ENCODE results near the gene LIN28B.

The LIN28B gene

DNA sequence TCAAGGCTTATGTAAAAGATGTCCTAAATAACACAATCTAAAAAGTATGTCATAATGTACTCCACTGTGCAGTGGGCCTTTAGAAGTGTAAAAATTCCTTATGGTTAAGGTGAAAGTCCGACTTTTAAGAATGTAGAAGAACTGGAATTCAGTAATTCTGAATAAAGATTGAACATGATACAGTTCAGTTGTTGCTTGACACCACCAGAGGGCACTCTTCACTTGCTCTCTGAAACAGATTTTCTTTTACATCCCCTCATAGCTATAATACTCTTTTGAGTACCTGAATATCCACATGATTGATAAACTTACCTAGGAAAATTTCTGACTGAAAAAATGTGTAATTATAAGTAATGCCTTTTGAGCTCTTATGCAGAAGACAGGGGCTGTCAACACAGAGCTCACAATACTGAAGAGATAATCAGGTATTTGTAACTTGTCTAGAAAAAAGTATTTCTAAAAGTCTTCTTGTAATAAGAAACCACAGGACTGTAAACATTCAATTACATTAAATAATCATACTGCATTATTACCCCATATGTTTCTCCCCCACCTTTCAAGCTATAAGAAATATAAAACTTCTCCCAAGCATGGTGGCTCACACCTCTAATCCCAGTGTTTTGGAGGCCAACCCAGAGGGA lies 130.8 kb downstream of the LIN28B start (continued):
- TF ChIP-seq, protein P1, sequence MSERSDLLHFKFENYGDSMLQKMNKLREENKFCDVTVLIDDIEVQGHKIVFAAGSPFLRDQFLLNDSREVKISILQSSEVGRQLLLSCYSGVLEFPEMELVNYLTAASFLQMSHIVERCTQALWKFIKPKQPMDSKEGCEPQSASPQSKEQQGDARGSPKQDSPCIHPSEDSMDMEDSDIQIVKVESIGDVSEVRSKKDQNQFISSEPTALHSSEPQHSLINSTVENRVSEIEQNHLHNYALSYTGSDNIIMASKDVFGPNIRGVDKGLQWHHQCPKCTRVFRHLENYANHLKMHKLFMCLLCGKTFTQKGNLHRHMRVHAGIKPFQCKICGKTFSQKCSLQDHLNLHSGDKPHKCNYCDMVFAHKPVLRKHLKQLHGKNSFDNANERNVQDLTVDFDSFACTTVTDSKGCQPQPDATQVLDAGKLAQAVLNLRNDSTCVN (tag by site-specific recombination; optimal IDR thresholded peaks at IDR 0.05) = no peak
- TF ChIP-seq ZNF350 (tag by site-specific recombination; IDR thresholded peaks at IDR 0.05) (no peak), ZNF660 (tag by site-specific recombination; IDR thresholded peaks at IDR 0.05) (peak; percentile 74), ZEB2 (tag by site-specific recombination; IDR thresholded peaks at IDR 0.05) (0 out of 2 replicates have a peak, but pooled peaks have one; percentile 27), ZNF221 (tag by site-specific recombination; IDR thresholded peaks at IDR 0.05; ENCODE audit: borderline replicate concordance) (no peak), ZNF654 (tag by site-specific recombination; IDR thresholded peaks at IDR 0.05; ENCODE audit: low read depth) (peak; percentile 97)
- TF ChIP-seq, protein P2, sequence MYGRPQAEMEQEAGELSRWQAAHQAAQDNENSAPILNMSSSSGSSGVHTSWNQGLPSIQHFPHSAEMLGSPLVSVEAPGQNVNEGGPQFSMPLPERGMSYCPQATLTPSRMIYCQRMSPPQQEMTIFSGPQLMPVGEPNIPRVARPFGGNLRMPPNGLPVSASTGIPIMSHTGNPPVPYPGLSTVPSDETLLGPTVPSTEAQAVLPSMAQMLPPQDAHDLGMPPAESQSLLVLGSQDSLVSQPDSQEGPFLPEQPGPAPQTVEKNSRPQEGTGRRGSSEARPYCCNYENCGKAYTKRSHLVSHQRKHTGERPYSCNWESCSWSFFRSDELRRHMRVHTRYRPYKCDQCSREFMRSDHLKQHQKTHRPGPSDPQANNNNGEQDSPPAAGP (tag by site-specific recombination; IDR thresholded peaks at IDR 0.05) = no peak
- TF ChIP-seq, protein P3, sequence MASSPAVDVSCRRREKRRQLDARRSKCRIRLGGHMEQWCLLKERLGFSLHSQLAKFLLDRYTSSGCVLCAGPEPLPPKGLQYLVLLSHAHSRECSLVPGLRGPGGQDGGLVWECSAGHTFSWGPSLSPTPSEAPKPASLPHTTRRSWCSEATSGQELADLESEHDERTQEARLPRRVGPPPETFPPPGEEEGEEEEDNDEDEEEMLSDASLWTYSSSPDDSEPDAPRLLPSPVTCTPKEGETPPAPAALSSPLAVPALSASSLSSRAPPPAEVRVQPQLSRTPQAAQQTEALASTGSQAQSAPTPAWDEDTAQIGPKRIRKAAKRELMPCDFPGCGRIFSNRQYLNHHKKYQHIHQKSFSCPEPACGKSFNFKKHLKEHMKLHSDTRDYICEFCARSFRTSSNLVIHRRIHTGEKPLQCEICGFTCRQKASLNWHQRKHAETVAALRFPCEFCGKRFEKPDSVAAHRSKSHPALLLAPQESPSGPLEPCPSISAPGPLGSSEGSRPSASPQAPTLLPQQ (tag by site-specific recombination; IDR thresholded peaks at IDR 0.05) = no peak
- TF ChIP-seq, protein P4, sequence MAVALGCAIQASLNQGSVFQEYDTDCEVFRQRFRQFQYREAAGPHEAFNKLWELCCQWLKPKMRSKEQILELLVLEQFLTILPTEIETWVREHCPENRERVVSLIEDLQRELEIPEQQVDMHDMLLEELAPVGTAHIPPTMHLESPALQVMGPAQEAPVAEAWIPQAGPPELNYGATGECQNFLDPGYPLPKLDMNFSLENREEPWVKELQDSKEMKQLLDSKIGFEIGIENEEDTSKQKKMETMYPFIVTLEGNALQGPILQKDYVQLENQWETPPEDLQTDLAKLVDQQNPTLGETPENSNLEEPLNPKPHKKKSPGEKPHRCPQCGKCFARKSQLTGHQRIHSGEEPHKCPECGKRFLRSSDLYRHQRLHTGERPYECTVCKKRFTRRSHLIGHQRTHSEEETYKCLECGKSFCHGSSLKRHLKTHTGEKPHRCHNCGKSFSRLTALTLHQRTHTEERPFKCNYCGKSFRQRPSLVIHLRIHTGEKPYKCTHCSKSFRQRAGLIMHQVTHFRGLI (tag by site-specific recombination; IDR thresholded peaks at IDR 0.05) = no peak

DNA sequence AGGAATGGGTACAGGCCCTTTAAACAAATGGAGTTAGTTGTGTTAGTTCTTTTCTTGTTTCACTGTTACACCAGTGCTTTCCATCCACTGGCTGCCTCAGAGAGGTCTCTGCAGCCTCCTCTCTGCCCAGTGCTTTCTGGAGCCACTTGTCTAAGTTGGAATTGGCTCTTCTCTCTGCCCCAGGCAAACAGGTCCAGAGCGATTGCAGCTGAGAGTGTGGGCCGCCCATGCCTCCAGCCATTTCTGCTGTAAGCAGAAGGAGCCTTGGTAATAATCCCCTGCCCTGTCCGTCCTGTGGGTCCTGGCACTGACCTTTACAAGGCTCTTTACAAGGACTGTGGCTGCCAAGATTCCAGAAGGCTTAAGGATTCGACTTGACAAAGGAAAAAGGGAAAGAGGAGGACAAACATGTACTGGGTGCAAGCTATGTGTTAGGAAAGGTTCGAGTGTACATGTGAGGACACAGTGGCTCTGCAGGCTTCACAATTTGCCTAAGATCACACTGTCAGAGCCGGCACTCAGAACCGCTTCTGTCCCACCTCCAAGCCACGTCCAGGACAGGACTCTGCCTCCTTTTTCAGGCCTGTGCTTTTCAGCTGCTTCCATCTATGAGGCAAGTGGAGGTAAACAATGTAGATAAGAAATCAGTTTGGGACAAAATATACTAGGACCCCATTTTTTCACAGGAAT lies 134.4 kb downstream of the LIN28B start:
- ChIA-PET CTCF (interaction anchor here (1.1 to 6.8 kb wide), 3 partner anchors 11 to 333 kb away, joined by 4 to 79 read pairs (median 4); no protein-coding TSS in a partner anchor), POLR2A (no interaction called here)
- Histone ChIP-seq H3K4me1 (ENCODE audit: control insufficient read depth, insufficient read depth, low read length) (no peaks in the 10 kb centered on the region), H3K4me3 (ENCODE audit: low read depth, low read length) (no peak overlapping the region), H3K36me3 (ENCODE audit: control insufficient read depth in 2 of 2, insufficient read depth in 1 of 2, low read length in 2 of 2) (peaks cover 0 to 5% of the 10 kb centered on the region in 2 experiments; a peak in 1 of 3 replicates), H3K27ac (ENCODE audit: extremely low read depth, low read depth, low read length) (no peak overlapping the region), H3K9me3 (ENCODE audit: control insufficient read depth, insufficient read depth, low read depth, low read length) (no peaks in the 10 kb centered on the region)
- TF ChIP-seq ZNF785 (tag by site-specific recombination; IDR thresholded peaks at IDR 0.05) (no peak), RBAK (tag by site-specific recombination; IDR thresholded peaks at IDR 0.05) (no peak), ZNF302 (tag by site-specific recombination; IDR thresholded peaks at IDR 0.05; ENCODE audit: low read depth) (no peak), ZNF660 (tag by site-specific recombination; IDR thresholded peaks at IDR 0.05) (no peak), OVOL3 (tag by site-specific recombination; IDR thresholded peaks at IDR 0.05) (no peak)
- TF ChIP-seq, protein P5, sequence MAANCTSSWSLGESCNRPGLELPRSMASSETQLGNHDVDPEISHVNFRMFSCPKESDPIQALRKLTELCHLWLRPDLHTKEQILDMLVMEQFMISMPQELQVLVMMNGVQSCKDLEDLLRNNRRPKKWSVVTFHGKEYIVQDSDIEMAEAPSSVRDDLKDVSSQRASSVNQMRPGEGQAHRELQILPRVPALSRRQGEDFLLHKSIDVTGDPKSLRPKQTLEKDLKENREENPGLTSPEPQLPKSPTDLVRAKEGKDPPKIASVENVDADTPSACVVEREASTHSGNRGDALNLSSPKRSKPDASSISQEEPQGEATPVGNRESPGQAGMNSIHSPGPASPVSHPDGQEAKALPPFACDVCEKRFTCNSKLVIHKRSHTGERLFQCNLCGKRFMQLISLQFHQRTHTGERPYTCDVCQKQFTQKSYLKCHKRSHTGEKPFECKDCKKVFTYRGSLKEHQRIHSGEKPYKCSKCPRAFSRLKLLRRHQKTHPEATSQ (tag by site-specific recombination; IDR thresholded peaks at IDR 0.05) = no peak

Data from HEK293 (cell line).